GM12801 (cell line): Measurements from ENCODE around the gene ANK3.

Experiments
- CTCF ChIP-seq: IDR thresholded peaks from one replicate; pipeline ENCODE4 v1.5.1; 2011; ENCODE audit warnings: control low read depth; ENCODE audit not compliant: insufficient read length; ENCODE audit errors: extremely low read depth

Gene ANK3

GRCh38 chr10:60123668-60124067, 266.0 kb downstream of the ANK3 start:
- TF ChIP-seq CTCF = no peak

GRCh38 chr10:60123172-60123571, 266.5 kb downstream of the ANK3 start:
- TF ChIP-seq CTCF = no peak

- TF ChIP-seq CTCF = no peak
These were observed 267.5 kb downstream of the ANK3 start for GRCh38 chr10:60122190-60122589.

GRCh38 chr10:60114765-60115586, 274.7 kb downstream of the ANK3 start:
- no peak for TF ChIP-seq CTCF

GRCh38 chr10:60110739-60111138, 278.9 kb downstream of the ANK3 start:
- TF ChIP-seq CTCF = no peak

GRCh38 chr10:60107308-60107976, 282.2 kb downstream of the ANK3 start:
- TF ChIP-seq CTCF = no peak

- TF ChIP-seq CTCF = no peak
These were observed 284.4 kb downstream of the ANK3 start for GRCh38 chr10:60105295-60105695.
